Measurements from ENCODE around the gene SYNE1.
"Not testable (repeated sequence)": the region's sequence is repeated elsewhere in the genome, so short reads cannot be mapped to it uniquely, and the experiment has no call there.

Gene SYNE1

GRCh38 chr6:152170702-152171667 lies 466.2 kb downstream of the SYNE1 start:
- peak; percentile 73 to 76 for DNase-seq

- DNase-seq = no peak
Observed at GRCh38 chr6:152170313-152170701, 466.9 kb downstream of the SYNE1 start.

GRCh38 chr6:152167641-152168603 lies 469.2 kb downstream of the SYNE1 start:
- no peak for DNase-seq

GRCh38 chr6:152166897-152167296 lies 470.3 kb downstream of the SYNE1 start:
- DNase-seq = no peak

DNA sequence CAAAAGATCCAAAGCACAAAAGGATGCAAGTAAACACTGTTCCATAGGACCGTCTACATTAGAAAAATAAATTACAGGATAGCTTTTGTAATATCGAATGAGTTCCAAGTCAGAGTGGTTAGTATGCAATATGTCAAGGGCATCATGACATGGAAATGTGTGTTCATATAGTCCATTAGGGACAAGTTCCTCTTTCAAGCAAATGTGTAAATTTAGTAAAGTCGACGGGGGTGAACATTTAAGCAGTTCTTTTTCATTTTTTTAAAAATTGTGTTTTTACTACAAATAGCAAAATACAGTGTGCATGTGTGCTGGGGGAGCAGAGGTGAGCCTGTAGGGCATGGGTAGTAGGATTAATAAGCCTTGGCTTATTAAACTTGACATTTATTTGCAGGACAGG lies 470.7 kb downstream of the SYNE1 start:
- no peak for DNase-seq

GRCh38 chr6:152164957-152165356 lies 472.2 kb downstream of the SYNE1 start:
- no peak for DNase-seq

GRCh38 chr6:152161501-152161900 lies 475.7 kb downstream of the SYNE1 start:
- no peak for DNase-seq

- DNase-seq = no peak
Observed at GRCh38 chr6:152160346-152160745, 476.8 kb downstream of the SYNE1 start.

- DNase-seq = no peak
Observed at GRCh38 chr6:152155792-152156191, 481.4 kb downstream of the SYNE1 start.

- no peak for DNase-seq
Observed at GRCh38 chr6:152154559-152155356, 482.4 kb downstream of the SYNE1 start.

GRCh38 chr6:152151920-152152319 lies 485.2 kb downstream of the SYNE1 start:
- DNase-seq = no peak

DNA sequence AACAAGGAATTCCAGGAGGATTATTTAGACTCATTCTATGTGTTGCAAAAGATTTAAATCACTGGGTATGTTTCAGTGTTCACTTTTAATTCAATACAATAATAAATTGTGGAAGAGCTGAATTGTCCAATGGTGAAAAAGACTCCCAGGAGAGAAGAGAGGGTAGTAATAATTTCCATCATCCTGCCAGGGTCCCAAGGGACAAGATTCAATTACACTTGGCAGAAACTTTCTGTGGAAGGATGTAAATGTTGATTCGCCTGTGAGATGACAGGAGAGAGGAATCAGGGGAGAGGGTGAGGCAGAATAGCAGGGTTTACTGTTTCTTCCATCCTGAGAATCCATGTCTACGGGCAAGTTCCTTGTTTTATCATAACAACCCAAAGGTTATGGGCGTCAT lies 487.0 kb downstream of the SYNE1 start:
- no peak for DNase-seq

DNA sequence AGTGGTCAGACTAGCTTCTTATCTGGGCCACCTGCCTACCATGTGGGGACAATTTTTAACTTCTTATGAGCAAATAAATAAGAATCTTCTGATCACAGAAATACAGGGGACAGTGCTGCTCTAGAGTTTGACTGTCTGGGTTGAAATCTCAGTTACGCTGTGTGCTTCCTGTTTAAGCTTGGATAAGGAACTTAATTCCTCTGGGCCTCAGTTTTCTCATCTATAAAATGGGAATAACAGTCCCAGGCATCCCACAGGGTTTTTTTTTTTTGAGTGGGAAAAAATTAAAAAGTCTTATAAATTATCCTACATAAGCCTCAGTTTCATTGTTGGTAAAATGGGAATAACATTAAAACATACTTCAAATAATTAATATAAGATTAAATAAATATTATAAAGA lies 488.8 kb downstream of the SYNE1 start:
- DNase-seq = no peak

DNA sequence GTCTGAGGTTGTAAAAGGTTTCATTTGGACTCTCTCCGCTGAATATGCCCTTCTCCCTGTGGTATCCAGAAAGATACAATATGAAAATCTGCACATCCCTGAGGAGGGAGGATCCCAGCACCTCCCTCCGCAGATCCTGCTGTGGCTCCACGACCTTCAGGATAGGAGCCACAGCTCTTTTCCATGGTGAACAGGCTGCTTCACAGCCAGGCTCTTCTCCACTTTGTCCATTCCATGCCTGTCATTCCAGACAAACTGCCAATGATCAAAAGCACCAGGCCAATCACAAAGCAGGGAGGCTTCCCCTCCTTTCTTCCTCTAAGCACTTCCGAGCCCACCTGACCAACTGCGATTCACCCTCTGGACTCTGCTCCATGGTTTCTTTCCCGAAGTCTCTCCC lies 489.9 kb downstream of the SYNE1 start:
- DNase-seq = no peak

GRCh38 chr6:152146385-152146784 lies 490.8 kb downstream of the SYNE1 start:
- no peak for DNase-seq

DNA sequence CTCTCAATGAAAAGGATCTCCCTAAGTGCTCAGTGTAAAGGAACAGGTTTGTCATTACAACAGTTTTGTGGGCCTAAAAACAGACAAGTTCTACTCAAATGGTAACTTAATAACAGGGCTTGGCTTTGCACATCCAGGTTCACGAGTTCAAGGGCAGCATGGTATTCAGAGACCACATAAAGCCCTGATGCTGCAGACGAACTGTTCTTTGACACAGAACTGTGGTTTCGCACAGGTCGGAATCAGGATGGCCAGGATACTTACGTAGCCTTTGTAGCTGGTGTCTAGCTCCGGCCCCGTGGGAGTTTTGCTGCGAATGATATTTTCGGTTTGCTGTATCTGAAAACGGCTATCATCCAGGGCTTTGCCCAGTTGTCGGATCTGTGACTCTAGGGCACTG lies 493.8 kb downstream of the SYNE1 start:
- DNase-seq = no peak

GRCh38 chr6:152142105-152142504 lies 495.1 kb downstream of the SYNE1 start:
- no peak for DNase-seq

- DNase-seq = not testable (repeated sequence)
Observed at GRCh38 chr6:152138344-152138743, 498.8 kb downstream of the SYNE1 start.

GRCh38 chr6:152136449-152136825 lies 500.7 kb downstream of the SYNE1 start:
- no peak for DNase-seq

GRCh38 chr6:152135755-152136448 lies 501.3 kb downstream of the SYNE1 start:
- DNase-seq = no peak

GRCh38 chr6:152130441-152130840 lies 506.7 kb downstream of the SYNE1 start:
- no peak for DNase-seq

GRCh38 chr6:152129691-152130151 lies 507.4 kb downstream of the SYNE1 start:
- DNase-seq = no peak

Measured in activated T-cell treated with anti-CD3 and anti-CD28 coated beads, Interleukin-2, amount 50 U/mL, for 48 hours (primary cell).